ENCODE results near the gene PNLDC1. TPM values are rescaled to one million over a fixed set of nuclear protein-coding genes. Genes with fewer than 3 reads are reported as not detected.
A peak's percentile ranks its signal among the peaks of the same experiment; 100 is the strongest.
"Not testable (repeated sequence)": the region's sequence is repeated elsewhere in the genome, so short reads cannot be mapped to it uniquely, and the experiment has no call there.

Gene PNLDC1
- total and polyA plus RNA-seq, 2 of the 4 experiments (the other 2 are of a cell fraction) = not detected

DNA sequence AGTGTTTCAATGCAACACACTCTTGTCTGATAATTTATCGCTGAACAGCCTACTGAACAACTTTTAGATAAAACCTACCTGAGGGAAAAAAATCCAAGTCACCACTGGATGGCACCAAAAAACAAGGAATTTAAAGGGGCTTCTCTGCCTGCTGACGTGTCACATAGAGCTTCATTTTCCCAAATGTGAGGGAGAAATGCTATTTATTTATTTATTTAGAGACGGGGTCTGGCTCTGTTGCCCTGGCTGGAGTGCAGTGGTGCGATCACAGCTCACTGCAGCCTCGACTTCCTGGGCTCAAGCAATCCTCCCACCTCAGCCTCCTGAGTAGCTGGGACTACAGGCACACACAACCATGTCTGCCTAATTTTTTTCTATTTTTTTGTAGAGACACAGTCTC is 63.3 kb downstream of the PNLDC1 start:
- peak; percentile 87 for TF ChIP-seq RAD21 (IDR thresholded peaks at IDR 0.05; ENCODE audit: low read length)
- TF ChIP-seq, protein P1, sequence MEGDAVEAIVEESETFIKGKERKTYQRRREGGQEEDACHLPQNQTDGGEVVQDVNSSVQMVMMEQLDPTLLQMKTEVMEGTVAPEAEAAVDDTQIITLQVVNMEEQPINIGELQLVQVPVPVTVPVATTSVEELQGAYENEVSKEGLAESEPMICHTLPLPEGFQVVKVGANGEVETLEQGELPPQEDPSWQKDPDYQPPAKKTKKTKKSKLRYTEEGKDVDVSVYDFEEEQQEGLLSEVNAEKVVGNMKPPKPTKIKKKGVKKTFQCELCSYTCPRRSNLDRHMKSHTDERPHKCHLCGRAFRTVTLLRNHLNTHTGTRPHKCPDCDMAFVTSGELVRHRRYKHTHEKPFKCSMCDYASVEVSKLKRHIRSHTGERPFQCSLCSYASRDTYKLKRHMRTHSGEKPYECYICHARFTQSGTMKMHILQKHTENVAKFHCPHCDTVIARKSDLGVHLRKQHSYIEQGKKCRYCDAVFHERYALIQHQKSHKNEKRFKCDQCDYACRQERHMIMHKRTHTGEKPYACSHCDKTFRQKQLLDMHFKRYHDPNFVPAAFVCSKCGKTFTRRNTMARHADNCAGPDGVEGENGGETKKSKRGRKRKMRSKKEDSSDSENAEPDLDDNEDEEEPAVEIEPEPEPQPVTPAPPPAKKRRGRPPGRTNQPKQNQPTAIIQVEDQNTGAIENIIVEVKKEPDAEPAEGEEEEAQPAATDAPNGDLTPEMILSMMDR (conservative IDR thresholded peaks at IDR 0.05; ENCODE audit: low read depth, low read length) = peak; percentile 70
- peak; percentile 79 for TF ChIP-seq SMC3 (IDR thresholded peaks at IDR 0.05; ENCODE audit: low read depth, low read length)
- H3K4me2 ChIP-seq (ENCODE audit: low read depth, low read length); H4K20me1 ChIP-seq (ENCODE audit: insufficient read depth, low read length); H3K27me3 ChIP-seq (ENCODE audit: control insufficient read depth, insufficient read depth, low read length); H3K4ac ChIP-seq (ENCODE audit: low read depth, low read length); H3K23ac ChIP-seq (ENCODE audit: low read depth, low read length); H3K9me3 ChIP-seq (ENCODE audit: control insufficient read depth, insufficient read depth, low read length); H3K4me1 ChIP-seq (ENCODE audit: control insufficient read depth, insufficient read depth, low read length); H3K79me1 ChIP-seq (ENCODE audit: low read depth in 1 of 2, low read length in 2 of 2); H4K8ac ChIP-seq (ENCODE audit: low read depth in 2 of 2, low read length in 2 of 2); H4K91ac ChIP-seq (ENCODE audit: insufficient read depth, low read depth, low read length); H3K9ac ChIP-seq (ENCODE audit: low read depth, low read length); H4K5ac ChIP-seq (ENCODE audit: low read depth, low read length); H3K18ac ChIP-seq (ENCODE audit: low read depth, low read length); H2BK15ac ChIP-seq (ENCODE audit: low read depth, low read length); H3K4me3 ChIP-seq (ENCODE audit: insufficient read depth, low read depth, low read length); H3K56ac ChIP-seq (ENCODE audit: extremely low read depth, insufficient read depth, low read length); H3K14ac ChIP-seq (replicated peaks; ENCODE audit: low read depth, low read length); H3K36me3 ChIP-seq (ENCODE audit: control insufficient read depth, insufficient read depth, low read length); BruUV-seq (replicated peaks); dilution Hi-C loops (cut with HindIII; ENCODE audit: low sequenced_read_pairs, unreplicated experiment); H3K27ac ChIP-seq (ENCODE audit: insufficient read depth, low read length); H2BK120ac ChIP-seq (ENCODE audit: low read depth, low read length); H3K9me1 ChIP-seq (ENCODE audit: insufficient read depth, low read length); H2AK5ac ChIP-seq (ENCODE audit: low read depth, low read length); H2BK5ac ChIP-seq (ENCODE audit: low read depth, low read length, poor library complexity, severe bottlenecking): not testable (repeated sequence)
- peak overlapping the region; percentile 59; the same call in 1 of the 2 replicates for H2BK20ac ChIP-seq (ENCODE audit: low read depth, low read length)
- CTCF ChIA-PET = interaction anchor here (0.5 to 1.4 kb wide), 9 partner anchors 11 to 402 kb away, joined by 3 to 8 read pairs (median 3); no protein-coding TSS in a partner anchor
- peak overlapping the region; percentile 82 for H2AFZ ChIP-seq (replicated peaks; ENCODE audit: low read length, poor library complexity)
- 20% methylated on average over 2 of the region's 5 CpGs; no CpG with 5 or more reads in 1 of the 2 experiments for WGBS, 2 experiments (ENCODE audit: extremely low coverage in 2 of 2, insufficient read length in 1 of 2)
- POLR2A ChIA-PET (ENCODE audit: unreplicated experiment) = interaction anchor here (0.6 kb wide), 1 partner anchor 156 kb away, joined by 3 read pairs; no protein-coding TSS in a partner anchor
- peak overlapping the region; percentile 82 for H2AK9ac ChIP-seq (replicated peaks; ENCODE audit: low read depth, low read length, poor library complexity)
- DNase-seq (peak; percentile 71), ATAC-seq (ENCODE audit: low read depth) (peak; percentile 88)
- intact Hi-C loops (cut with micrococcal nuclease) = loop anchor here (1.0 to 5.0 kb wide), 5 partner anchors 78 to 593 kb away; no protein-coding TSS in a partner anchor
- in situ Hi-C loops (cut with MboI; ENCODE audit: low sequenced_read_pairs) = loop anchor here (10.0 to 25.0 kb wide), 2 partner anchors 181 to 599 kb away; no protein-coding TSS in a partner anchor
